ENCODE measurements around the gene FGF6.

The FGF6 gene

GRCh38 chr12:4445156-4446101 is at the start of gene FGF6:
TSS of gene FGF6 (minus strand) at chr12:4445815. CDS start at chr12:4445570, 245 bp downstream.
- Histone ChIP-seq H3K9me3 (ENCODE audit: control insufficient read depth, insufficient read depth, low read depth, low read length) (no peaks in the 10 kb centered on the region; the same call in 1 of the 2 replicates), H3K4me1 (ENCODE audit: control insufficient read depth, insufficient read depth, low read length) (peaks cover 45% of the 10 kb centered on the region), H3K36me3 (ENCODE audit: control insufficient read depth, insufficient read depth, low read length) (no peaks in the 10 kb centered on the region), H3K27ac (ENCODE audit: low read depth, low read length) (no peak within 1 kb of the TSS), H3K9ac (ENCODE audit: low read length) (no peak within 1 kb of the TSS), H3K4me3 (ENCODE audit: low read depth, low read length) (no peak within 1 kb of the TSS), H3K27me3 (ENCODE audit: control insufficient read depth, insufficient read depth, low read length) (no peaks in the 10 kb centered on the region)

DNA sequence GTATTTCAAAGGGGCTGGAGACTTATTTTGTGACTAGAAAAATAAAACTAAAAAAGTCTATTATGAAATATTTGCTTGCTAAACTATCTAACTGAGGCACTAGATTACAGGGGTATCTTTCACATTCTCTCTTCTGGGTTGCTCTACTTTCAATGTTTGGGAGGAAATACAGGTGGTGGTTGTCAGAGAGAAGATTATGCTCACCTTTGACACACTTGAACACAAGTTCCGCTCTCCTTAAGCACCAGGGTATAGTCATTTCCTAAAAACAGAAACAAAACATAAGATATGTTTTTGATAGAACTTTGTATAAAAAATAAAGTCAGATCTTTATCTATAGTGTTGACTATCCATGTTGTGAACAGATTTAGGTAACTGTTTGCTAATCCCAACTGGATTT is 45.4 kb upstream of the FGF6 start:
- no peak overlapping the region for H3K4me3 ChIP-seq (ENCODE audit: low read depth, low read length)
- H3K9ac ChIP-seq (ENCODE audit: low read length), result no peak overlapping the region
- no peaks in the 10 kb centered on the region for H3K27me3 ChIP-seq (ENCODE audit: control insufficient read depth, insufficient read depth, low read length)
- no peaks in the 10 kb centered on the region for H3K9me3 ChIP-seq (ENCODE audit: control insufficient read depth, insufficient read depth, low read depth, low read length)
- H3K36me3 ChIP-seq (ENCODE audit: control insufficient read depth, insufficient read depth, low read length), result peaks cover 21% of the 10 kb centered on the region
- no peak overlapping the region for H3K27ac ChIP-seq (ENCODE audit: low read depth, low read length)
- H3K4me1 ChIP-seq (ENCODE audit: control insufficient read depth, insufficient read depth, low read length), result peaks cover 15% of the 10 kb centered on the region

GRCh38 chr12:4489556-4489955 is 43.9 kb upstream of the FGF6 start:
- H3K36me3 ChIP-seq (ENCODE audit: control insufficient read depth, insufficient read depth, low read length), result peaks cover 19% of the 10 kb centered on the region
- no peak overlapping the region for H3K4me3 ChIP-seq (ENCODE audit: low read depth, low read length)
- H3K27ac ChIP-seq (ENCODE audit: low read depth, low read length), result no peak overlapping the region
- no peak overlapping the region for H3K9ac ChIP-seq (ENCODE audit: low read length)
- no peaks in the 10 kb centered on the region for H3K9me3 ChIP-seq (ENCODE audit: control insufficient read depth, insufficient read depth, low read depth, low read length)
- no peaks in the 10 kb centered on the region for H3K27me3 ChIP-seq (ENCODE audit: control insufficient read depth, insufficient read depth, low read length)
- peaks cover 16% of the 10 kb centered on the region for H3K4me1 ChIP-seq (ENCODE audit: control insufficient read depth, insufficient read depth, low read length)

GRCh38 chr12:4486980-4487379 is 41.4 kb upstream of the FGF6 start:
- H3K27me3 ChIP-seq (ENCODE audit: control insufficient read depth, insufficient read depth, low read length), result no peaks in the 10 kb centered on the region
- peaks cover 16% of the 10 kb centered on the region for H3K4me1 ChIP-seq (ENCODE audit: control insufficient read depth, insufficient read depth, low read length)
- peaks cover 19% of the 10 kb centered on the region for H3K36me3 ChIP-seq (ENCODE audit: control insufficient read depth, insufficient read depth, low read length)
- no peaks in the 10 kb centered on the region for H3K9me3 ChIP-seq (ENCODE audit: control insufficient read depth, insufficient read depth, low read depth, low read length)
- H3K4me3 ChIP-seq (ENCODE audit: low read depth, low read length), result no peak overlapping the region
- H3K9ac ChIP-seq (ENCODE audit: low read length), result no peak overlapping the region
- no peak overlapping the region for H3K27ac ChIP-seq (ENCODE audit: low read depth, low read length)

- Histone ChIP-seq H3K36me3 (ENCODE audit: control insufficient read depth, insufficient read depth, low read length) (peaks cover 19% of the 10 kb centered on the region), H3K9me3 (ENCODE audit: control insufficient read depth, insufficient read depth, low read depth, low read length) (no peaks in the 10 kb centered on the region), H3K4me3 (ENCODE audit: low read depth, low read length) (no peak overlapping the region), H3K9ac (ENCODE audit: low read length) (no peak overlapping the region), H3K4me1 (ENCODE audit: control insufficient read depth, insufficient read depth, low read length) (peaks cover 16% of the 10 kb centered on the region), H3K27me3 (ENCODE audit: control insufficient read depth, insufficient read depth, low read length) (no peaks in the 10 kb centered on the region), H3K27ac (ENCODE audit: low read depth, low read length) (no peak overlapping the region)
These were observed 40.6 kb upstream of the FGF6 start for GRCh38 chr12:4486049-4486699.

DNA sequence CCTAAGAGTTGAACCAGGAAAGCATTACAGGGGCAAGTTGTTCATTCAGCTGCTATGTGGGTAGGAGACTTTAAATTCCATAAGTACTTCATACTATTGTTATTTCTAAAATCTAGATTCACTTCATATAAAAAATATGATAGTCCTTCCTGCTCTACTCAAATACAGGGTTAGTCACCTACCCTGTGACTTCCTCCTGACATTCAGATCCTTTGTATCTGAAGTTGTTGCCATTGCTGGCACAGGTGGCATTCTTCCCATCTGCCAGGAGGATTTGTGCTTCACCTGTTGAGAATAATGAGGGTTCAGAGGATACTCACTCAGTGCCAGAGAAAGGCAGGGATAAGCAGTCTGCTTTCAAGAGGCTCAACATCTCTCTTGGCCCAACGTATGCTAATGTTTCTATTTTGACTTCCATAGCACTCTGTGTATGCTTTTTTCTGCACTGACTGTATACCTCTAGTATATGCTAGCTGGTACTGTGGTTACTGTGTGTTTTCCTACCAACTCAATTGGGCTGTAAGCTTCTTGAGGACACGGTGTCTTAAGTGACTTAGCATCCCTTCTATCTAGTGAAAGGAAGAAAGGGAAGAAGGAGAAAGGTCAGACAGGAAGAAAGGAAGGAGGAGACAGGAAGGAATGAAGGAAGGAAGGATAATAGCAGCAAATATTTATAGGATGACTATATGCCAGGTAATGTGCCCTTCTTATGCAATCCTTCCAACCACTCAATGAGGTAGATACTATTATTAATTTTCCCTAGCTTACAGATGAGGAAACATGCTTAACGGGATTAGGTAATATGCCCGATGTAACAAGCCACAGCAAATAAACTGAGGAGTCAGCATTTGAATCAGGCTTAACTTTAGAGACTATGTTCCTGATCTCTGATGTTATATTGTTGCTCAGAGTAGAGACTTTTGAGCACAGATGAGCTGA is 38.5 kb upstream of the FGF6 start:
- Histone ChIP-seq H3K9me3 (ENCODE audit: control insufficient read depth, insufficient read depth, low read depth, low read length) (peaks cover 12% of the 10 kb centered on the region), H3K27ac (ENCODE audit: low read depth, low read length) (no peak overlapping the region), H3K27me3 (ENCODE audit: control insufficient read depth, insufficient read depth, low read length) (no peaks in the 10 kb centered on the region), H3K4me3 (ENCODE audit: low read depth, low read length) (no peak overlapping the region), H3K36me3 (ENCODE audit: control insufficient read depth, insufficient read depth, low read length) (peaks cover 8% of the 10 kb centered on the region), H3K4me1 (ENCODE audit: control insufficient read depth, insufficient read depth, low read length) (peaks cover 16% of the 10 kb centered on the region), H3K9ac (ENCODE audit: low read length) (no peak overlapping the region)

GRCh38 chr12:4482936-4483335 is 37.3 kb upstream of the FGF6 start:
- Histone ChIP-seq H3K9ac (ENCODE audit: low read length) (no peak overlapping the region), H3K9me3 (ENCODE audit: control insufficient read depth, insufficient read depth, low read depth, low read length) (peaks cover 20% of the 10 kb centered on the region), H3K27ac (ENCODE audit: low read depth, low read length) (no peak overlapping the region), H3K36me3 (ENCODE audit: control insufficient read depth, insufficient read depth, low read length) (no peaks in the 10 kb centered on the region), H3K4me1 (ENCODE audit: control insufficient read depth, insufficient read depth, low read length) (peaks cover 16% of the 10 kb centered on the region), H3K4me3 (ENCODE audit: low read depth, low read length) (no peak overlapping the region), H3K27me3 (ENCODE audit: control insufficient read depth, insufficient read depth, low read length) (no peaks in the 10 kb centered on the region)

DNA sequence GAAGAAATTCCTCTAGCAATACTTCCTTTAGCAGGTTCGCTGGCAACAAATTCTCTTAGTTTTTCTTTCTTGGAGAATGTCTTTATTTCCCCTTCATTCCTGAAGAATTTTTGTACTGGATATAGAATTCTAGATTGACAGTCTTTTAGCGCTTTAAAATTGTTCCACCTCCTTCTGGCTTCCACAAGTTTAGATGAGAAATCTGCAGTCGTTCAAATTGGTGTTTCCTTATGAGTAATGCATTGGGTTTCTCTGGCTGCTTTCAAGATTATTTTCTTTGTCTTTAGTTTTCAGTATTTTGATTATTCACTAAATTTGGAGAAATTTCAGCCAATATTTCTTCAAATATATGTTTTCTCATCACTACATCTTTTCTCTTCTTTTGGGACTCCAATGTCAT is 33.3 kb upstream of the FGF6 start:
- no peak overlapping the region for H3K27ac ChIP-seq (ENCODE audit: low read depth, low read length)
- no peak overlapping the region for H3K4me3 ChIP-seq (ENCODE audit: low read depth, low read length)
- H3K9ac ChIP-seq (ENCODE audit: low read length), result no peak overlapping the region
- H3K36me3 ChIP-seq (ENCODE audit: control insufficient read depth, insufficient read depth, low read length), result no peaks in the 10 kb centered on the region
- peaks cover 21% of the 10 kb centered on the region for H3K9me3 ChIP-seq (ENCODE audit: control insufficient read depth, insufficient read depth, low read depth, low read length)
- H3K27me3 ChIP-seq (ENCODE audit: control insufficient read depth, insufficient read depth, low read length), result no peaks in the 10 kb centered on the region
- H3K4me1 ChIP-seq (ENCODE audit: control insufficient read depth, insufficient read depth, low read length), result no peaks in the 10 kb centered on the region

GRCh38 chr12:4477129-4477528 is 31.5 kb upstream of the FGF6 start:
- Histone ChIP-seq H3K27ac (ENCODE audit: low read depth, low read length) (no peak overlapping the region), H3K27me3 (ENCODE audit: control insufficient read depth, insufficient read depth, low read length) (no peaks in the 10 kb centered on the region), H3K36me3 (ENCODE audit: control insufficient read depth, insufficient read depth, low read length) (no peaks in the 10 kb centered on the region), H3K4me3 (ENCODE audit: low read depth, low read length) (no peak overlapping the region), H3K9me3 (ENCODE audit: control insufficient read depth, insufficient read depth, low read depth, low read length) (peaks cover 21% of the 10 kb centered on the region), H3K4me1 (ENCODE audit: control insufficient read depth, insufficient read depth, low read length) (no peaks in the 10 kb centered on the region), H3K9ac (ENCODE audit: low read length) (no peak overlapping the region)

GRCh38 chr12:4472046-4472445 is 26.4 kb upstream of the FGF6 start:
- Histone ChIP-seq H3K36me3 (ENCODE audit: control insufficient read depth, insufficient read depth, low read length) (no peaks in the 10 kb centered on the region), H3K27me3 (ENCODE audit: control insufficient read depth, insufficient read depth, low read length) (no peaks in the 10 kb centered on the region), H3K9me3 (ENCODE audit: control insufficient read depth, insufficient read depth, low read depth, low read length) (no peaks in the 10 kb centered on the region), H3K9ac (ENCODE audit: low read length) (no peak overlapping the region), H3K27ac (ENCODE audit: low read depth, low read length) (no peak overlapping the region), H3K4me1 (ENCODE audit: control insufficient read depth, insufficient read depth, low read length) (no peaks in the 10 kb centered on the region), H3K4me3 (ENCODE audit: low read depth, low read length) (no peak overlapping the region)

All from HUES6 (cell line).